IPS-15b (cell line): ENCODE results near the gene CTNNA3.

Source experiments
- H3K27me3 ChIP-seq: one replicate; pipeline ENCODE4 v1.6.1; 2013; ENCODE audit warnings: low read length; ENCODE audit not compliant: control insufficient read depth, insufficient read depth
- H3K36me3 ChIP-seq: one replicate; pipeline ENCODE4 v1.6.1; 2013; ENCODE audit warnings: low read length; ENCODE audit not compliant: control insufficient read depth, insufficient read depth
- H3K4me1 ChIP-seq: one replicate; pipeline ENCODE4 v1.6.1; 2013; ENCODE audit warnings: mild to moderate bottlenecking, low read length; ENCODE audit not compliant: control insufficient read depth, insufficient read depth
- H3K4me3 ChIP-seq: one replicate; pipeline ENCODE4 v1.5.1; 2013; ENCODE audit warnings: low read depth, low read length
- H3K9ac ChIP-seq: one replicate; pipeline ENCODE4 v1.6.1; 2013; ENCODE audit warnings: low read depth, mild to moderate bottlenecking, low read length
- H3K9me3 ChIP-seq: one replicate; pipeline ENCODE4 v1.6.1; 2013; ENCODE audit warnings: mild to moderate bottlenecking, low read length; ENCODE audit not compliant: control insufficient read depth, insufficient read depth

The CTNNA3 gene

GRCh38 chr10:66514666-66515065 is 1181.3 kb downstream of the CTNNA3 start:
- no peak overlapping the region for H3K9ac ChIP-seq
- H3K36me3 ChIP-seq, result no peaks in the 10 kb centered on the region
- no peaks in the 10 kb centered on the region for H3K9me3 ChIP-seq
- no peaks in the 10 kb centered on the region for H3K27me3 ChIP-seq
- H3K4me3 ChIP-seq, result no peak overlapping the region
- H3K4me1 ChIP-seq, result no peaks in the 10 kb centered on the region

- H3K36me3 ChIP-seq, result no peaks in the 10 kb centered on the region
- no peaks in the 10 kb centered on the region for H3K4me1 ChIP-seq
- H3K27me3 ChIP-seq, result no peaks in the 10 kb centered on the region
- H3K4me3 ChIP-seq, result no peak overlapping the region
- no peak overlapping the region for H3K9ac ChIP-seq
- H3K9me3 ChIP-seq, result no peaks in the 10 kb centered on the region
Measured at GRCh38 chr10:66513504-66513903, 1182.5 kb downstream of the CTNNA3 start.

GRCh38 chr10:66505003-66505657 is 1190.9 kb downstream of the CTNNA3 start:
- no peak overlapping the region for H3K4me3 ChIP-seq
- H3K36me3 ChIP-seq, result no peaks in the 10 kb centered on the region
- H3K9ac ChIP-seq, result no peak overlapping the region
- H3K27me3 ChIP-seq, result no peaks in the 10 kb centered on the region
- H3K4me1 ChIP-seq, result no peaks in the 10 kb centered on the region
- H3K9me3 ChIP-seq, result no peaks in the 10 kb centered on the region

- Histone ChIP-seq H3K27me3 (no peaks in the 10 kb centered on the region), H3K36me3 (no peaks in the 10 kb centered on the region), H3K9ac (no peak overlapping the region), H3K4me1 (no peaks in the 10 kb centered on the region), H3K4me3 (no peak overlapping the region), H3K9me3 (no peaks in the 10 kb centered on the region)
Measured at GRCh38 chr10:66501356-66501755, 1194.6 kb downstream of the CTNNA3 start.

DNA sequence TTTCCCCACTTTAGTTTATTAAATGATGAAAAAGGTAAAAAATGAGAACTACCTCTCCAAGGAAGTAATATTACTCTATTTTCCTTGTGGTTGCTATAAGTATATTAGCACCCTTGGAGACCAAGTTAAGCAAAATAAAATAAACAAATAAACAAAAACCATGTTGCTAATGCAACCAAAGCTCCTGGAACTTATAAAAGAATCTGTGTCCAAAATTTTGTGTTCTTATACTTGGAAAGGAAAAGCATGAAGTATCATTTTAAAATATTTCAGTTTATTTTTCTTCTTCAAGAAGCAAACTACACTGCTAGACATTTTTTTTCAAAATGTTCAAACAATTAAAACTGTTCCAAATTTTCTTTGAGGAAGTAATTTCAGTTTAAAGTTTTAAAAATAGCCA is 1212.0 kb downstream of the CTNNA3 start:
- Histone ChIP-seq H3K4me3 (no peak overlapping the region), H3K9ac (no peak overlapping the region), H3K9me3 (no peaks in the 10 kb centered on the region), H3K27me3 (no peaks in the 10 kb centered on the region), H3K4me1 (no peaks in the 10 kb centered on the region), H3K36me3 (no peaks in the 10 kb centered on the region)

GRCh38 chr10:66472156-66472555 is 1223.8 kb downstream of the CTNNA3 start:
- H3K9me3 ChIP-seq, result no peaks in the 10 kb centered on the region
- H3K4me1 ChIP-seq, result no peaks in the 10 kb centered on the region
- H3K9ac ChIP-seq, result no peak overlapping the region
- no peaks in the 10 kb centered on the region for H3K36me3 ChIP-seq
- H3K4me3 ChIP-seq, result no peak overlapping the region
- H3K27me3 ChIP-seq, result no peaks in the 10 kb centered on the region

DNA sequence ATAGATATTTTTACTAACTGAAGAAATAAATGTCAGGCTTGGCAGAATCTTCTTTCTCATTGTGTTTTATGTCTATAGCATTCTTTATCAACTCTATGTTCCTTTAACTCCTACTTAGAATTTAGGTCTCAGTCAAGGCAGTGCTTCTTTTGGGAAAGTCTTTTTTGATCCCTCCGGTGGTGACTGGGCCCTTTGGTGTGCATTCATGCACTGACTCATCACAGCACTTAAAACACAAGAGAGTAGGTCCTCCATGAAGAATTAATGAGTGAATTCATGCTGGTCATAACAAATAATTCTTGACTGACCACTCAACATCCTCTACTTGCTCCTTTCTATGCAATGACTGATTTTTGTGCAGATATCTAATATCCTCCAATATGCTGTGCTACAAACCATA is 1229.0 kb downstream of the CTNNA3 start:
- no peak overlapping the region for H3K4me3 ChIP-seq
- no peaks in the 10 kb centered on the region for H3K9me3 ChIP-seq
- no peaks in the 10 kb centered on the region for H3K4me1 ChIP-seq
- no peaks in the 10 kb centered on the region for H3K27me3 ChIP-seq
- H3K36me3 ChIP-seq, result no peaks in the 10 kb centered on the region
- no peak overlapping the region for H3K9ac ChIP-seq

DNA sequence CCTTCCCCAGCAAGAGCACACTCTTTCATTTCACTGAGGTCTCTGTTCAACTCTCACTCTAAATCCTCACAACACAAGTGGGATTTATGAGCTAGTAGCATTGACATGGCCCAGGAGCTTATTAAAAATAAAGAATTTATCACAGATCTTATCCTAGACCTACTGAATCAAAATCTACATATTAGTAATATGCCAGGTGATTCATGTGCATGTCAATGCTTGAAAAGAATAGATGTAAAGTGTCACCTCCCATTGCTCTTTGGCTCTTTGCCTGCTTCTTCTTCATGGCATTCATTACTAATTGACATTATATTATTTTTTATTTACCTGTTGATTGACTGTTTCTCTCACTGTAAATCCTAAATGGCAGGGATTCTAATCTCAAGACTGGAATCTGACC is 1229.4 kb downstream of the CTNNA3 start:
- no peak overlapping the region for H3K9ac ChIP-seq
- H3K36me3 ChIP-seq, result no peaks in the 10 kb centered on the region
- no peaks in the 10 kb centered on the region for H3K27me3 ChIP-seq
- H3K4me3 ChIP-seq, result no peak overlapping the region
- no peaks in the 10 kb centered on the region for H3K4me1 ChIP-seq
- no peaks in the 10 kb centered on the region for H3K9me3 ChIP-seq

DNA sequence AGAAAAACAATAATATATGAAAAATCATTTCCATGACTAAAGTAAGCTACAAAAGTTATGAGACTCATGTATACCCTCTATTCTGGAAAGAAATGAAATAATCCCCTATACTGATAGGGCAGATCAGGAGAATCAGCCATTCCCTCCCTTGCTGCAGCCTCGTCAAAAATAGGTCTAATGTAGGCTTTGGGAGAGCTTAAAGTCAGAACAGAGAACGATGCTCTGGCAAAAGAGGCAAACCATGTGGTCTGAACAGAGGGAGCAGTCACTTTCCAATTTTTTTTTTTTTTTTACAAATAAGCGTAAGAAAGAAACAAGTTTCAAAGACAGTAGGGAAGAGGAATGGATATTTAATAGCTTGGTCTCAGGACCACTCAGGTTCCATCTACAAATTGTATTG is 1232.4 kb downstream of the CTNNA3 start:
- no peak overlapping the region for H3K4me3 ChIP-seq
- no peaks in the 10 kb centered on the region for H3K27me3 ChIP-seq
- H3K36me3 ChIP-seq, result no peaks in the 10 kb centered on the region
- no peak overlapping the region for H3K9ac ChIP-seq
- no peaks in the 10 kb centered on the region for H3K9me3 ChIP-seq
- no peaks in the 10 kb centered on the region for H3K4me1 ChIP-seq

GRCh38 chr10:66457629-66458028 is 1238.4 kb downstream of the CTNNA3 start:
- H3K36me3 ChIP-seq, result no peaks in the 10 kb centered on the region
- H3K4me3 ChIP-seq, result no peak overlapping the region
- no peaks in the 10 kb centered on the region for H3K4me1 ChIP-seq
- no peaks in the 10 kb centered on the region for H3K9me3 ChIP-seq
- H3K27me3 ChIP-seq, result no peaks in the 10 kb centered on the region
- no peak overlapping the region for H3K9ac ChIP-seq

- Histone ChIP-seq H3K9ac (no peak overlapping the region), H3K36me3 (no peaks in the 10 kb centered on the region), H3K4me1 (no peaks in the 10 kb centered on the region), H3K27me3 (no peaks in the 10 kb centered on the region), H3K4me3 (no peak overlapping the region), H3K9me3 (no peaks in the 10 kb centered on the region)
Measured at GRCh38 chr10:66455304-66455703, 1240.7 kb downstream of the CTNNA3 start.

DNA sequence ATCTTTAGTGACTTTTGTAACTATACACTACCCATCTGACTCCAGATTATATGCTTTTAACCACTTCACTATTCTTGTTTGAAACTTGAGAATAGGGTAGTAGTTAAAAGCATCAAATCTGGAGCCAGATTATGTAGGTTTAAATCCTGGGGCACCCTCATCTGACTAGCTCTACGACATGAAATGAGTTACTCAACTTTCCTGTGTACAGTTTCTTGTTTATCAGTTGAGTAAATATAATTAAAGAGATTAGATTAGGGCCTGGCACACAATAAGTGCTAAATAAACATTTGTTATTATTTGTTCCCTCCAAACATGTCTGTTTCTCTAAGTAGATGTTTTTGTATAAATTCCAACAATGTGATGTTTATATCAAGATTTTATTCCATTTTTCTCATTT is 1255.4 kb downstream of the CTNNA3 start:
- no peak overlapping the region for H3K4me3 ChIP-seq
- no peaks in the 10 kb centered on the region for H3K9me3 ChIP-seq
- H3K36me3 ChIP-seq, result no peaks in the 10 kb centered on the region
- H3K9ac ChIP-seq, result no peak overlapping the region
- no peaks in the 10 kb centered on the region for H3K27me3 ChIP-seq
- no peaks in the 10 kb centered on the region for H3K4me1 ChIP-seq
